Astrocyte of the hippocampus (primary cell): ENCODE data around the gene LIMS2.

Experiments used
- DNase-seq: peaks from one replicate; pipeline ENCODE4 v3.0.0; 2011; ENCODE audit warnings: low read depth, low spot score

The LIMS2 gene

DNA sequence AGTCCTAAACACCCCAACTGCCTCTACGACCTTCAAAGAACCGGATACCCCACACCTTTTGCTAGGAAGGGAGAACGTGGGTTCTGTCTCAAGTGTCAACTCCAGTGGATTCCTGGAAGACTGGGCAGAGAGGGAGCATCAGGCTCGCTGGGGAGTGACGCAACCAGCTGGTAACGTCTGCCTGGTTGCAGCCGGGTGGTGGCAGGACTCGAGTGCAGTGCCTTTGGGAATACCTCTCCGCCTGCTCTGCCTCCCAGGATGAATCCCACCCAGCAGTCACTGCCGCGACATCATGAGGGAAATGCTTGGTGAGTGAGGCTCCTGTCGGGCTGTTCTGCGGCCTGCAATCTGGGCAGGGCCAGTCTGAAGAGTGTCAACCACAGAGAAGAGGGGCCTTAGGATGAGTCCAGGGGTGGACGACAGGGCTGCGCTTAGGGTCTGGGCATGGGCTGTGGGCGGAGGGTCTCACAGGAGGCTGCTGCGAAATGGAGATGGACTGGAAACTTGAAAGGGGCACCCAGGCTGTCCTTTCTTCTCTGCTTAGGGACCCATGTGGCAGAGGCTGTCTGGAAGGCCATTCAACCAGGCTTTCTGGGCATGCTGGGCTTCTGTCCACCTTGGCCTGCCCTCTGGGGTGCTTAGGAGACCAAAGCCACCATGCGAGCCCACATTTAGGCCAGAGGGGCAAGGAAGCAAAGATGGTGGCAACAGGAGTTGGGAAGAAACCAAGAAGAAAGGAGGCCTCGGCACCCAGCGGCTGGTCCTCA, 16.5 kb downstream of the LIMS2 start:
- DNase-seq: no peak

DNA sequence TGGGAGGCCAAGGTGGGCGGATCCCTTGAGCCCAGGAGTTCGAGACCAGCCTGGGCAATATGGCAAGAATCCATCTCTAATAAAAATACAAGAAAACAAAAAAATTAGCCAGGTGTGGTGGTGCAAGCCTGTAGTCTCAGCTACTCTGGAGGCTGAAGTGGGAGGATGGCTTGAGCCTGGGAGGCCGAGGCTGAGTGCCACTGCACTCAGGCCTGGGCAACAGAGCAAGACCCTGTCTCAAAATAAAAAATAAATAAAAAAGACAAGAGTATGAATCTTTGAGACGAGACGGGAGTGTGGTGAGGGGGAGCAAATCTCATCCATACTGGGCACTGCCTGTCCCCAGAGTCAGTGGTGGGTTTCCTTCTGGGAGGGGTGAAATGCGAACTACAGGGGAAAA, 17.2 kb downstream of the LIMS2 start:
- DNase-seq: no peak

DNA sequence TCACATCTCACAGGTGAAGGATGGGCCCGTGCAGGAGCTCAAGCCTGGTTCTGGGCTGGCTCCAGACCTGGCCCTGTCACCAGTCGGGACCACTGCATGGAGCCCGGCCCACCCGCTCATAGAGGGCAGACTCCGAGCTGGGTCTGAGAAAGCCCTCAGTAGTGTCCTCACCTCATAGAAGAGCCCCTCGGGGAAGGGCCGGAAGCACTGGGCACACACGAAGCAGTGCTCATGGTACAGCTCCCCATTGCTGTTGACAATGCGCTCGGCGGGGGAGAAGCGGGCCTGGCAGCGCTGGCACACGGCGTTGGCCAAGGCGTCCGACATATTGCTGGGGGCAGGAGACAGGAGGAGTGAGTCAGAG, 18.1 kb downstream of the LIMS2 start:
- no peak for DNase-seq

DNA sequence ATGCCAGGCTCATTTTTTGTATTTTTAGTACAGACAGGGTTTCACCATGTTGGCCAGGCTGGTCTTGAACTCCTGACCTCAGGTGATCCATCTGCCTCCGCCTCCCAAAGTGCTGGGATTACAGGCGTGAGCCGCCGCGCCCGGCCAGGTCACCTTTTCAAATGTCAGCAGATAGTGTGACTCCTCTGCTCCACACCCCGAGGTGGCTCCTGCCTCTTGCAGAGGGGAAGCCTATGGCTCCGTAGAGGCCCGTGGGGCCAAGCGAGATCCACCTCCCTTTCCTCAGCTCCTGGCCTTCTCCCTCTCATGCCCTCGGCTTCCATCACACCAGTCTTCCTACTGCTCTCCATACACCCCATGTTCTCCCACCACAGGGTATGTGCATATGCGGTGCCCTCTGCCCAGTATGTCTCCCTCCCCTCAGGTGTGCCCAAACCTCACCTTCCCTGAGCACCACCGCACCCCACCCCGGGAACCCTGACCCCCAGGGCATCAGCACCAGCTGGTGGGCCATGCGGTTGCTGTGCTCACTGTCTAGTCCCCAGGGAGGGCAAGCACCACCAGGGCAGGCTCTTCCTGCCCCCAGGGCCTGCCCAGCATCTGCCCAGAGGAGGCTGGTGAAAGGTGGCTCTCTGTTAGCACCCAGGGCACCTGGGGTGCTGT, 18.6 kb downstream of the LIMS2 start:
- DNase-seq: no peak

DNA sequence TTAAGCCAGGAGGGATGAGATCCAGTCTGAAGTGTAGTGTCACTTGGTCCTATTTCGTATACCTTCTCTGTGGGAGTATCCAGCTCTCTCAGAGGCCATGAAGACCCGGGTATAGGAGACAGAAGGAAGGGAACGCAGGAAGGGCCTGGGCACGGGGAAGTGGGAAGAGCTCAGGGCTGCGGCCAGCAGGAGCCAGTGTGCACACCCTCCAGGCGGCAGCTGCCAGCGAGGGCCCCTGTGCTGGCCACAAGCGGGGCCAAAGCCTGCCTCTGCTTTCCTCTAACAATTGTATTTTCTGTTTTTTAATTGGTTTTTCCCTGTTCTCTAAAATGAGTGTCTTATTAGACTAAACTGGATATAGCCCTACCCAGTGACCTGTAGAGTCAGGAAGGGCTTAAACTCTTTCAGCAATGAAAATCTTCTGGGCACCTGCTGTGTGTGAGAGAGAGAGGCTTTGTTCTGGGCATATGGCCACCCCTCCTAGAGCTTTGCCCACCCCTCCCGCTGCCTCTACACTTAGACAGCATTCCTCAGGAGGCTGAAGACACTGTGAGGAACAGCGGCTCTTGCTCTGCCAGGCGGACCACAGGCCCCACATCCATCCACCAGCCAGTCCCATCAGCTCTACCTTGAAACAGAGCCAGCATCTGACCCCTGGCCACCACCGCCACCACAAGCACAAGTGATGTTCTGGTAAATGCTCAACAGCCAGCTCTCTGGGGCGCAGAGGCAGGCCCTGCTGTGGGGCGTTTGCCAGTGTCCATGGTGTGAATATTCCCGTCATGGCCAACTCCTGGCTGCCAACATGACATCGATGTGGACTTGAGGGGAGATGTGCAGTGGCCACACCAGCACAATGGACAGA, 19.9 kb downstream of the LIMS2 start:
- DNase-seq: no peak

DNA sequence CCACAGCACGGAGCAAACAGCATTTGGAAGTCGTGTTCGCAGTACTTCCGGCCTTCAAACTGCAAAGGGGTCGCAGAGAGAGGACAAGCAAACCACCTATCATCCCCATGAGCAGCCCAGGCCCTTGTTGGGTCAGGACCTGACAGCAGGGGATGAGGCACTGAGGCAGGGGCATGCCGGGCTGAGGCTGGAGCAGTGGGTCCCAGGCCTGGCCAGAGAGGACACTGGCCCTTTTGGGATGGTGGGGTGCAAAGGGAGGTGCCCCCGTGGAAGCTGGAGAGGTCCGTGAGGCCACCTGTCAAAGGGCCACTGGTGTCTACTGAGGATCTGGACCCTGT, 20.5 kb downstream of the LIMS2 start:
- no peak for DNase-seq

DNA sequence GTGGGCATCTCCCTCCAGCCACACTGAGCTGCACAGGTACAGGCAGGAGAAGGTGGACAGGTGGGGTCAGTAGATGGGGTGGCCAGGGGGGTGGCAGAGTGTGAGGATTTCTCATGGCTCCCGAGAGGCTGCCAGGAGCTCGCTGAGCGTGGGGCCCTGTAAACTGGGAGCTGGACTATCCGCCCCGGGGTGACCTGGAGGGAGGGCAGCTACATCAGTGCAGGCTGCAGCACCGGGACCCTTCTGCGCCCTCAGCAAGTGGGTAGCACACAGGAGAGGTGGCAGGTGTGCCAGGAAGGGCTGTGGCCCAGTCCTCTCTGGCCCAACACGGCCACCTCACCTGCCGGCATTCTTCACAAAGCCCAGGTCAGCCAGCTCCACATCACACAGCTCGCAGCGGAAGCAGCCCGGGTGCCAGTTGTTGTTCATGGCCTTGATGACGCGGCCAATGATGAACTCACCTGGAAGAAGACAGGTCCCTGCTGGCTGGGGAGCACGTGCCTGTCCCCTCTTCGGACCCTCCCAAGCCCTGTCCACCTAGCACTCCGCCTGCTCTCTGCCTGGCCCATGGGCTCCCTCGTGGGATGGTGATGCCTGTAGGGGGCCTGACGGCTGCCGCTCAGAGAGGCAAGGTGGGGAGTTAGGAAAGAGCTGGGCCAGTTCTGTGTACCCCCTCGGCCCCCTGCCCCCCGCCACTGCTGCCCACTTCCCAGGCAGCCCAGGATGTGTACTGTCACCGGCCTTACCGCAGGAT, 21.1 kb downstream of the LIMS2 start:
- DNase-seq: no peak

DNA sequence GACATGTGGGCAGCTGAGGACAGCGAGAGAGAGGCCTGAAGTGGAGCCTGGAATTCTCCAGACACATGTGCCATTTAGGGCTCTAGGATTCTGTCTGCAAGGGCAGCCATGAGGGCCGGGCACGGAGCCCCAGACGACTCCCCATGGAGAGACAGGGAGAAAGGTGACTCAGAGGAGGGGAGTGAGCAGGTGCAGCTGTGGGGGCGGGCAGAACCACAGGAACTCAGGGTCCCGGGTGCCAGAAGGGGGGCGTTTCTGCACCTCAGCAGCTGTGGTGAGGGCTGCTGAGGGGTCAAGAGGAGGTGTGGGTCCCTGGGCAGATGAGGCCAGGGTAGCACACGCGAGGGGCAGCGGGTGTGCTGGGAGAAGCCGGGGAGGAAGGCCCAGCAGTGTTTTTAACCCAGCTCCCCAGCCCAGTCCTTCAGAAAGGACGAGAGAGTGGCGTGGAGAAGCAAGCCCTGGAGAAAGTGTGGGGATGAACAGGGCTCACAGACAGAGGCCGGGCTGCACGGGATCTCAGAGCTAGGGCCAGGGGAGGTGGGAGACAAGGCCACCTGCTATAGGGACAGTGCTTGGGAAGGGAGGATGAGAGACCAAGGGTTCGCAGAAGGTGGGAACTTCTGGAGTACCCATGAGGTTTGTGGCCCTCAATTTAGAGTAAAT, 21.8 kb downstream of the LIMS2 start:
- no peak for DNase-seq

DNA sequence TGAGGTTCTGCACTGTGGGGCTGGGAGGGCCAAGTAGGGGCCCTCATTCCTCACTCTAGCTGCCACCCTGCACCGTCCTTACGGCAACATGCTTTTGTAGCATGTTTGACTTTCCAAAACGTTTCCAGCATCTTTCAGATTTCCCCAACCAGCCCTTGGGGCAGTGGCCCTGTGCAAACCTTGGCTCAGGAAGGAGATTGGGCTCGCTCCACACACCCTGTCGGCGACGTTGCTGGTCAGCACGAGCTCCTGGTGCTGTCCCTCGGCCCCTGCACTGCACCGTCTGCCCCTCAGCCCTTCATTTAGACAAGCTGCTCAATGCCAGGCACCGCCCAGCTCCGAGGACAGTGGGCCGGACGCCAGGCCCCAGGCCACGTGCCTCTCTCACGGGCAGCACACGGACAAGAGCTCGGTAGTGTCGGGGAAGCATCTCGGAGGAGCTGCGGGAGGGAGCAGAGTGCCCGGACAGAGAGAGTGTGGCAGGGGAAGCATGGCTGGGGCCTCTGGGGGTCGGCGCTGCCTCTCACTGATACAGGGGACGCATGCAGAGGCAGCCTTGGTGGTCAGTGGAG, 22.5 kb downstream of the LIMS2 start:
- DNase-seq: no peak

DNA sequence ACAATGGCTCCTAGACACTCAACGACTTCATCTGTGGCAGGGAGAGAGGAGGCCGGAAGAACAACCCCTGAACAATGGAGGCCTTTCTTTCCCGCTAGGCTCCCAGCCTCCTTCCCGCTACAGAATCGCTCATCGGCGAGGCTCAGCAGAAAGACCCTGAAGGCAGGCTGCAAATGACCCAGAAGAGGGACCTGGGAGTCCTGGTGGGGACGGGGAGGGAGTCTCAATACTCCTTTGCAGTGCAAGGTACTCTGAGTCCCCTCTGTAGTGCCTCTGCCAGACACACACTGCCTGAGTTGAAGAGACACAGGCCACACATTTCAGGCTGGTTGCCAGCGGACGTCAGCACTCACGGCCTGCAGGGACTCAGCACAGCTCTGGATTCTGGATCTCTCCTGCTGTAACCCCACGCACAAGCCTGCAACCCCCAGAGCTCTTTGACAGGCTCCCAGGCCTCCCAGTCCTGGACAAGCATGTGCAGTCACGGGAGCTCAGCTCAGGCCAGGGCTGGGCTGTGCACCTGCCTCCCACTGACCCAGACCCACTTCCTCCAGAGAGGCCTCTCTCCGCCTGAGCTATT, 23.3 kb downstream of the LIMS2 start:
- DNase-seq: peak; percentile 51

DNA sequence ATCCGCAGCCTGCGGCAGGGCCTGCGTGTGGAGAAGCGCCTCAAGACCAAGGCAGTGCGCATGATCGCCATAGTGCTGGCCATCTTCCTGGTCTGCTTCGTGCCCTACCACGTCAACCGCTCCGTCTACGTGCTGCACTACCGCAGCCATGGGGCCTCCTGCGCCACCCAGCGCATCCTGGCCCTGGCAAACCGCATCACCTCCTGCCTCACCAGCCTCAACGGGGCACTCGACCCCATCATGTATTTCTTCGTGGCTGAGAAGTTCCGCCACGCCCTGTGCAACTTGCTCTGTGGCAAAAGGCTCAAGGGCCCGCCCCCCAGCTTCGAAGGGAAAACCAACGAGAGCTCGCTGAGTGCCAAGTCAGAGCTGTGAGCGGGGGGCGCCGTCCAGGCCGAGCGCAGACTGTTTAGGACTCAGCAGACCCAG, 23.9 kb downstream of the LIMS2 start:
- DNase-seq: no peak

DNA sequence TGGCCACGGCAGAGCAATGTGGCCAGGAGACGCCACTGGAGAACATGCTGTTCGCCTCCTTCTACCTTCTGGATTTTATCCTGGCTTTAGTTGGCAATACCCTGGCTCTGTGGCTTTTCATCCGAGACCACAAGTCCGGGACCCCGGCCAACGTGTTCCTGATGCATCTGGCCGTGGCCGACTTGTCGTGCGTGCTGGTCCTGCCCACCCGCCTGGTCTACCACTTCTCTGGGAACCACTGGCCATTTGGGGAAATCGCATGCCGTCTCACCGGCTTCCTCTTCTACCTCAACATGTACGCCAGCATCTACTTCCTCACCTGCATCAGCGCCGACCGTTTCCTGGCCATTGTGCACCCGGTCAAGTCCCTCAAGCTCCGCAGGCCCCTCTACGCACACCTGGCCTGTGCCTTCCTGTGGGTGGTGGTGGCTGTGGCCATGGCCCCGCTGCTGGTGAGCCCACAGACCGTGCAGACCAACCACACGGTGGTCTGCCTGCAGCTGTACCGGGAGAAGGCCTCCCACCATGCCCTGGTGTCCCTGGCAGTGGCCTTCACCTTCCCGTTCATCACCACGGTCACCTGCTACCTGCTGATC, 24.4 kb downstream of the LIMS2 start:
- DNase-seq: peak; percentile 79

DNA sequence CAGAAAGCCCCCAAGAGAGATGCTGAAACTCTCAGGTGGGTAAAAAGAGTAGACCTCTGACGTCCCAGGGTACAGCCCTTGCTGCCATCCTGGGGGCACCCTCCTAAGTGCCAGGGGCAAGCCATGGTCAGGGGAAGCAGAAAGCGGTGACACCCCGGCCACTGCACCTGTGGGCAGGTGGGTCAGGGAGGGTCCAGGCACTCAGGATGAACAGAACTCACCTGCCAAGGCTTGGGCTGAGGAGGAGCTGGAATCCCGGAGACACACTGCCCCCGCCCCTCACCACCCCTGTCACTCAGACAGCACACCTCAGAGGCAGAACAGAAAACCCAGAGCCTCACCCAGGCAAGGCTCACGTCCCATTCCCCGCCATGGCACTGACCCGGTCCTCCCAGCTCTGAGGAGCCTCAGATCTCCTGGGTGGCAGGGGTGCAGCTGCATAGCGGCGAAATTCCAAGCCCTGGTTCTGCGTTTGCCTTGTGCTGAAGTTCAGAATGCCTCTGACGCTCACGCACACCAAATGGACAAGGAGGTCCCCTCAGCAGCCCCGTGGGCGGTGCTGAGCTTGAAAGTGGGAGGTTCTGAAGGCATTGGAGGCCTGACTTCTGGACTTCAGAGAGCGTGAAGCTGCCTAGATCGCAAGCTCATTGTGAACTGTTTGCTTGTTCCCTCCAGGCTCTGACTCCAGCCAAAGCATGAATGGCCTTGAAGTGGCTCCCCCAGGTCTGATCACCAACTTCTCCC, 25.1 kb downstream of the LIMS2 start:
- DNase-seq: no peak

DNA sequence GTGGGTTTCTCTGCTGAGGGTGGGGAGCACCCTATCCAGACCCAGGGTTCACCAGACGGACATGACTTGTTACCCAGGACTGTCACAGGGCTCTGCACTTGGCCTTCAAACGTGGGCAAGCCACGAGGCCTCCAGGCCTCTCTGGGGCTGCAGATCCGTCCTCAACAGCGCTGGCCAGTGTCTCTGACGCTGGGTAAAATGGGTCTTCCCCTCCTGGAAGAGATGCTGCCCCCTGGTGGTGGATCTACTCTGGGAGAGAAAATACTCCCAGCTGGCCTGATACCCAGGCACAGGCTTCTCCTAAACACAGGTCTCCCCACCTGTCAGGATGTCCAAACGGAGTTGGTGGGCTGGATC, 25.7 kb downstream of the LIMS2 start:
- DNase-seq: peak; percentile 83

DNA sequence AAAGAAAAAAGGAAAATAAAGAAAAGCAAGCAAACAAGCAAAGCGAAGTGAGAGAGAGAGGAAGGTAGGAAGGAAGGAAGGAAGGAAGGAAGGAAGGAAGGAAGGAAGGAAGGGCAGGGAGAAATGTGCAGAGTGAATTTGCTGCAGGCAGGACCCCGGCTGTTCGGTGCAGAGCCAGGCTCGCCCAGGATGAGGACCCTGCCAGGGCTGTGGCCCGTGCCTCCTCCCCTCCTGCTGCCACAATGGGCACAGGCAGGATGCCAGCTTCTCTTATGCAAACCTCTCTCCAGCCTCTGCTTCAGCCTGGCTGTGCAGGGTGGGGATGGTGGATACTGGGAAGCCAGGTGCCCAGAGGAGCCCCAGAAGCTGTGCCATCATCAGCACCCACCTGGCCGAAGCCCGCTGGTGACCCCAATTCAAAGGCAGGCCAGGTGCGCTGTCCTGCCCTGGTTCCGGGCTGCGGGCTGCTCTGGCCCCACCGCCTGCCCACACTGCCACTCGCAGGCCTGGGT, 26.2 kb downstream of the LIMS2 start:
- DNase-seq: peak; percentile 59

DNA sequence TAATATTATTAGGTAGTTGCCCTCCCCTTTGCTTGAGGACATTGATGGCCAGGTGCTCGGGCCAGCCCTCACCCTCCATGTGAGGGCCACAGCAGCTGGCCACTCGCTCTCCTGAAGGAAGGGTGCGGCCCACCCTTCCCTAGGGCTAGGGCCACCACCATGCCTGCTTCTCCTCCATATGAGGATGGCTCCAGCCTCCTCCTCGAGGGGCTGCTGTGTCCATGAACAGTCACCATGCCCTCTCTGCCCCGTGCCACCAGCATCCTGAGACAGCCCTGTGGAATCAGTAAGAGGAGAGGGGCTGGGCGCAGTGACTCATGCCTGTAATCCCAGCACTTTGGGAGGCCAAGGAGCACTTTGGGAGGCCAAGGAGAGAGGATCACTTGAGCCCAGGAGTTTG, 27.0 kb downstream of the LIMS2 start:
- DNase-seq: no peak

DNA sequence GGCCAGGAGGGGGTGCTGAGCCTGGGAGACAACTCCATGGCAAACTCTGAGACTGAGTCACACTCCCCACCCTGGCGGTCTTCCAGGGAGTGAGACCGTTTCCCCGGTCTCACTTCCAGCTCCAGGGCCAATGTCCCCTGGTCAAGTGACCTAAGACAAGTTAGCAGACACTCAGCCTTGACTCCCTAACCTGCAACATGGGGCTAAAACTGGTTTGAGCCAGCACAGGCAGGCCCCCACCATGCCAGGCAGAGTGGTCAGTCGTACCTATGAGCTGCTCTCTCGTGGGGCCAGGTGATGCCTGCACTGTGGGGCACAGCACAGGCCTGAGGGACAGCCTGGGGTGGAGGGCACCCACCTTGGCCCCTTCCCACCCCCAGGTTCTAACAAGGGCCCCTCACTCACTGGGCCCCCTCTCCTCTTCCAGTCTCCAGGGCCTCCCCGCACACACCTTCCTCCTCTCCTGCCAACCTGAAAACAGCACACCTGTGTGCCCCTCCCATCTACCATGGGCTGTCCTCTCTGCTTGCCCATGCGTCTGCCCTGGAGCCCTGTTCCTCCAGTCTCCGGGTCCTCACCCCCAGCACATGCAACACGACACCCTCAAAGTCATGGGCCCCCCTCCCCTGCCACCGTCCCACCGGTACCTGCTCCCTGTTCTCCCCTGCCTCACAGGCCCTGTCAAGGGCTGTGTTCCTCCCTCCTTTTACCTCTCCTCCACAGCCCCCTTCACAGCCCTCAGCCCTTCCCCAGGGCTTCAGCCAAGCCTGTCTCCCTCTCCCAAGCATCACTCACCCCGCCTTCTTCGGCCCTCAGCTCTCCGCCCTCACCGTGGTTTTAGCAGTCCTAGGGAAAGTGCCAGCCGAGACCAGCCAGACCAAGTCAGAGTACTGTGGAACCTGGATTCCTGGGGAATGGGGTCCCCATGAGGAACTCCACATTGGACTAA, 27.8 kb downstream of the LIMS2 start:
- peak; percentile 50 for DNase-seq
